Glomerular endothelial cell (primary cell): ENCODE data around the gene ARL15. TPM values are rescaled to one million over a fixed set of nuclear protein-coding genes. Genes with fewer than 3 reads are reported as not detected.

Experiments
- DNase-seq: peaks from one replicate; pipeline ENCODE4 v3.0.0-alpha.2; 2011; ENCODE audit warnings: low read depth, low spot score; ENCODE audit errors: extremely low read depth
- total RNA-seq: library from RNA; depleted of rRNA; stranded (reverse); fragments of >200 nt; gene quantifications from 2 replicates; pipeline ENCODE4 v1.2.3, GENCODE V29; 2015

Gene ARL15
- total RNA-seq, 1 donor from 2014 or later = 30.1 TPM

- DNase-seq = no peak
These were observed 387.6 kb downstream of the ARL15 start for GRCh38 chr5:53922508-53923498.

GRCh38 chr5:53917826-53918225 is 392.5 kb downstream of the ARL15 start:
- DNase-seq = no peak

- no peak for DNase-seq
These were observed 393.3 kb downstream of the ARL15 start for GRCh38 chr5:53917095-53917494.

GRCh38 chr5:53915120-53915519 is 395.3 kb downstream of the ARL15 start:
- DNase-seq = no peak

GRCh38 chr5:53913941-53914340 is 396.4 kb downstream of the ARL15 start:
- no peak for DNase-seq

- DNase-seq = no peak
These were observed 401.6 kb downstream of the ARL15 start for GRCh38 chr5:53908757-53909156.

GRCh38 chr5:53907827-53908226 is 402.5 kb downstream of the ARL15 start:
- DNase-seq = no peak

- DNase-seq = no peak
These were observed 403.6 kb downstream of the ARL15 start for GRCh38 chr5:53906736-53907135.

- no peak for DNase-seq
These were observed 408.0 kb downstream of the ARL15 start for GRCh38 chr5:53902296-53902907.

GRCh38 chr5:53900677-53901076 is 409.7 kb downstream of the ARL15 start:
- no peak for DNase-seq

GRCh38 chr5:53895091-53895683 is 415.2 kb downstream of the ARL15 start:
- no peak for DNase-seq

GRCh38 chr5:53893626-53894025 is 416.7 kb downstream of the ARL15 start:
- no peak for DNase-seq

GRCh38 chr5:53892224-53892623 is 418.1 kb downstream of the ARL15 start:
- no peak for DNase-seq

- no peak for DNase-seq
These were observed 419.2 kb downstream of the ARL15 start for GRCh38 chr5:53891159-53891558.

GRCh38 chr5:53890490-53890889 is 419.9 kb downstream of the ARL15 start:
- DNase-seq = no peak

- DNase-seq = no peak
These were observed 425.5 kb downstream of the ARL15 start for GRCh38 chr5:53884844-53885243.

- DNase-seq = no peak
These were observed 426.0 kb downstream of the ARL15 start for GRCh38 chr5:53884417-53884816.

GRCh38 chr5:53882676-53883031 is 427.7 kb downstream of the ARL15 start:
- no peak for DNase-seq

GRCh38 chr5:53882006-53882675 is 428.2 kb downstream of the ARL15 start:
- no peak for DNase-seq

- DNase-seq = no peak
These were observed 430.6 kb downstream of the ARL15 start for GRCh38 chr5:53879708-53880323.

- DNase-seq = no peak
These were observed 432.4 kb downstream of the ARL15 start for GRCh38 chr5:53878015-53878414.
